Fibroblast of villous mesenchyme (primary cell): Measurements from ENCODE around the gene CD96. TPM values are rescaled to one million over a fixed set of nuclear protein-coding genes. Genes with fewer than 3 reads are reported as not detected.

ENCODE experiments used
- DNase-seq: peaks from one replicate; pipeline ENCODE4 v3.0.0-alpha.2; 2010; ENCODE audit warnings: low read depth
- H3K4me3 ChIP-seq: 2 replicates; pipeline ENCODE4 v1.5.1; 2011; ENCODE audit warnings: low read depth, mild to moderate bottlenecking, low read length
- CTCF ChIP-seq: IDR thresholded peaks from 2 replicates; pipeline ENCODE4 v1.5.1; 2012; ENCODE audit warnings: low read depth, mild to moderate bottlenecking, low read length; ENCODE audit not compliant: insufficient read depth
- total RNA-seq: library from RNA; depleted of rRNA; stranded (reverse); fragments of >200 nt; gene quantifications from 2 replicates; pipeline ENCODE4 v1.2.3, GENCODE V29; 2012

CD96 gene
- total RNA-seq, 1 donor = not detected

- H3K4me3 ChIP-seq = no peak overlapping the region
- peak; percentile 61 for TF ChIP-seq CTCF
- DNase-seq = peak; percentile 62
These were observed 149.4 kb downstream of the CD96 start for GRCh38 chr3:111691293-111691909.

- no peak for DNase-seq
- H3K4me3 ChIP-seq = no peak overlapping the region
- TF ChIP-seq CTCF = no peak
These were observed 150.9 kb downstream of the CD96 start for GRCh38 chr3:111692593-111693552.

- no peak for DNase-seq
- no peak for TF ChIP-seq CTCF
These were observed 152.5 kb downstream of the CD96 start for GRCh38 chr3:111694471-111694870.

GRCh38 chr3:111695636-111696117, 153.7 kb downstream of the CD96 start:
- no peak overlapping the region for H3K4me3 ChIP-seq
- DNase-seq = peak; percentile 87

More at GRCh38 chr3:111694471-111694870, 152.5 kb downstream of the CD96 start:
- H3K4me3 ChIP-seq = no peak overlapping the region

GRCh38 chr3:111700054-111700453, 158.1 kb downstream of the CD96 start:
- H3K4me3 ChIP-seq = no peak overlapping the region
- no peak for TF ChIP-seq CTCF
- no peak for DNase-seq

More at GRCh38 chr3:111695636-111696117, 153.7 kb downstream of the CD96 start:
- TF ChIP-seq CTCF = no peak

GRCh38 chr3:111701292-111701906, 159.4 kb downstream of the CD96 start:
- no peak overlapping the region for H3K4me3 ChIP-seq
- TF ChIP-seq CTCF = no peak
- no peak for DNase-seq

Other genes starting within 250 kb of the CD96 start
- under 0.01 TPM in 1 of 2 replicates, not detected in the other for gene ZBED2, start 53.1 kb downstream of the CD96 start, total RNA-seq
- gene PLCXD2, start 132.5 kb downstream of the CD96 start, total RNA-seq = 0.97 and 1.7 TPM in 2 replicates